WERI-Rb-1 (cell line): ENCODE results near the gene IRF1.
"Not testable (repeated sequence)": the region's sequence is repeated elsewhere in the genome, so short reads cannot be mapped to it uniquely, and the experiment has no call there.

Experiments used
- DNase-seq: peaks from one replicate; pipeline ENCODE4 v3.0.0-alpha.2; 2020
- H3K27ac ChIP-seq: fragments of 250-450 bp; sonication (Bioruptor Pico); 2 replicates; pipeline ENCODE4 v1.5.1; 2020; ENCODE audit warnings: mild to moderate bottlenecking, moderate library complexity
- H3K27me3 ChIP-seq: fragments of 250-450 bp; sonication (Bioruptor Pico); 2 replicates; pipeline ENCODE4 v1.5.1; 2021; ENCODE audit warnings: mild to moderate bottlenecking, low read depth, moderate library complexity; ENCODE audit not compliant: insufficient read depth, severe bottlenecking
- H3K36me3 ChIP-seq: fragments of 250-450 bp; sonication (Bioruptor Pico); 2 replicates; pipeline ENCODE4 v1.5.1; 2020; ENCODE audit warnings: mild to moderate bottlenecking, moderate library complexity
- H3K4me3 ChIP-seq: 2 replicates; pipeline ENCODE4 v1.5.1; 2011; ENCODE audit warnings: low read depth, mild to moderate bottlenecking, control low read depth, low read length
- H3K9me3 ChIP-seq: fragments of 250-450 bp; sonication (Bioruptor Pico); 2 replicates; pipeline ENCODE4 v1.5.1; 2021; ENCODE audit warnings: mild to moderate bottlenecking, moderate library complexity; ENCODE audit not compliant: severe bottlenecking
- CTCF ChIP-seq: IDR thresholded peaks from 2 replicates; pipeline ENCODE4 v1.5.1; 2011; ENCODE audit warnings: low read depth, mild to moderate bottlenecking, control low read depth, inconsistent platforms, low read length

Gene IRF1

GRCh38 chr5:132444841-132445639 is 45.5 kb downstream of the IRF1 start:
- H3K27ac ChIP-seq: no peak overlapping the region
- H3K27me3 ChIP-seq: no peaks in the 10 kb centered on the region
- no peaks in the 10 kb centered on the region for H3K36me3 ChIP-seq
- no peak overlapping the region for H3K4me3 ChIP-seq
- no peaks in the 10 kb centered on the region for H3K9me3 ChIP-seq
- no peak for DNase-seq
- TF ChIP-seq CTCF: no peak

- DNase-seq: no peak
- no peak for TF ChIP-seq CTCF
Observed at GRCh38 chr5:132444061-132444460, 46.5 kb downstream of the IRF1 start.

DNA sequence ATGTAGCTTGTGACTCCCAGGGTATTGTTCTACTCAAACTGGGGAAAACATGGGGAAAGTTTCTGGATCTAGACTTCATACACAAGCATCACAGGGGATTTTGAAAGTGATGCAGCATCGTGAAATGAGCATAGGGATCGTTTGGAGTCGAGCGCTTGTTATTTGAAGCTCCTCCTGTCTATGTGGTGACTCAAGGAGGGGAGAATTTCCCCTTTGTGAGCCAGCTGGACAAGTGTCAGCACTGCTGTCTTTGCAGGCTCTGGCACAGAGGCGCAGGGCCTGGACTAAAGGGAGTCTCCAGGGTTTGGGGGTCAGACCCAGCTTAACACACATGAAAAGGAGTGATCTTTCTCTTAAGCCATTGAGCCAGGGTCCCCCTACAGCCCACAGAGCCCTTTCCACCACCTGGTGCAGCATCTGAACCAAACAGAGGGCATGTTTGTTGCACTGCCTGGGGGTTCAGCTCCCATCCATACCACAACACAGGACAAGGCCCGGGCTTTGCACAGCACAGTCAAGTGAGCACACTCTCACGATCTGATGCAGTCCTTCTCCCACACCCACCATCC is 51.0 kb downstream of the IRF1 start:
- DNase-seq: no peak
- TF ChIP-seq CTCF: no peak
- H3K9me3 ChIP-seq: no peaks in the 10 kb centered on the region
- H3K27ac ChIP-seq: no peak overlapping the region
- no peaks in the 10 kb centered on the region for H3K27me3 ChIP-seq
- H3K4me3 ChIP-seq: no peak overlapping the region
- H3K36me3 ChIP-seq: no peaks in the 10 kb centered on the region

More at GRCh38 chr5:132444061-132444460, 46.5 kb downstream of the IRF1 start:
- Histone ChIP-seq H3K27ac (no peak overlapping the region), H3K36me3 (no peaks in the 10 kb centered on the region), H3K27me3 (no peaks in the 10 kb centered on the region), H3K4me3 (no peak overlapping the region), H3K9me3 (no peaks in the 10 kb centered on the region)

DNA sequence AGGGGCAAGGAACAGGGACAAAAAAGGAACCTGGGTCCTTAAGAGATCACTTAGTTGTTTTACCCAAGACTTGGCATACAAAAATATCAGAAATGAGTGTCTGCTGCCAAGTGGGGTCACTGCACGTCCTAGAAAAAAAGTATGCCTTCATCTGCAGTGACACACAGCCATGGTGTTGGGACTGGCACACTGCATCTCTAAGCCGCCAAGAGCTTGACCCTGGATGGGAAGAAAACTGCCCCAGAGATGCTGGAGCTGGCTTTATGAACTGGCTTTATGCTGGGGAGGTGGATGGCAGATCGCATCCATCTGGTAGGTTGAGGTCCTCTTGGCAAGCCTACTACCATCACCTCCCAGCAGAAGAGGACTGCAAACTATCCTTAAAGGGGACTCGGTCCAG is 51.7 kb downstream of the IRF1 start:
- H3K36me3 ChIP-seq: no peaks in the 10 kb centered on the region
- no peaks in the 10 kb centered on the region for H3K27me3 ChIP-seq
- H3K27ac ChIP-seq: no peak overlapping the region
- no peak for TF ChIP-seq CTCF
- H3K9me3 ChIP-seq: no peaks in the 10 kb centered on the region
- DNase-seq: no peak
- H3K4me3 ChIP-seq: no peak overlapping the region

- not testable (repeated sequence) for H3K4me3 ChIP-seq, H3K27ac ChIP-seq
Observed at GRCh38 chr5:132438267-132438645, 52.3 kb downstream of the IRF1 start.

GRCh38 chr5:132437604-132438266 is 52.8 kb downstream of the IRF1 start:
- no peak for TF ChIP-seq CTCF
- no peak overlapping the region for H3K27ac ChIP-seq

More at GRCh38 chr5:132438267-132438645, 52.3 kb downstream of the IRF1 start:
- not testable (repeated sequence) for H3K36me3 ChIP-seq, DNase-seq, H3K27me3 ChIP-seq, H3K9me3 ChIP-seq

More at GRCh38 chr5:132437604-132438266, 52.8 kb downstream of the IRF1 start:
- Histone ChIP-seq H3K9me3 (no peaks in the 10 kb centered on the region), H3K36me3 (no peaks in the 10 kb centered on the region), H3K27me3 (no peaks in the 10 kb centered on the region), H3K4me3 (no peak overlapping the region)
- peak; percentile 46 for DNase-seq
